ENCODE results near the gene SLC12A1. TPM values are rescaled to one million over a fixed set of nuclear protein-coding genes. Genes with fewer than 3 reads are reported as not detected.
A peak's percentile ranks its signal among the peaks of the same experiment; 100 is the strongest.

SLC12A1 gene
- total RNA-seq, 6 experiments from 2014 or later = 1.2 to 2.1 TPM; not detected in 4

DNA sequence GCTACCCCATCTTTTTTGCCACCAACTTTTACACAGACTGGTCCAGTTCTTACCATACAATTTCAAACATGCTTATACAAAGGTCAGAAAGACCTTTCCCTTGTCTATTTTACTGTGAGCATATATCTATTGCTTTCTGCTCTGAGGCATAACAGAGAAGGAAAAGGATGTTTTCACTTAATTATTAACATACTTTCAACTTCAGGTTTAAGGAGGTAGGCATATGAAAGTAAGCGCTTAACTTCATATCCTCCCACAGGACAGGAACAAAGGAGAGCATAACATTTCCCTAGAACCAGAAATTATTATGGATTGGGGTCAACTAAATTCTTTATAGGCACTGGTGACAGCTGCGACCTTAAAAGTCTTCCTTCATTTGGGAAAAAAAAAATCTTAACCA is 29.1 kb upstream of the SLC12A1 start:
- Histone ChIP-seq H3K4me3 (no peak overlapping the region), H3K27me3 (peaks cover 0 to 5% of the 10 kb centered on the region in 2 donors), H3K36me3 (no peaks in the 10 kb centered on the region), H3K27ac (no peak overlapping the region), H3K4me1 (no peaks in the 10 kb centered on the region), H3K9me3 (no peaks in the 10 kb centered on the region)
- no peak for TF ChIP-seq POLR2A (IDR thresholded peaks at IDR 0.05)
- TF ChIP-seq, protein P1, sequence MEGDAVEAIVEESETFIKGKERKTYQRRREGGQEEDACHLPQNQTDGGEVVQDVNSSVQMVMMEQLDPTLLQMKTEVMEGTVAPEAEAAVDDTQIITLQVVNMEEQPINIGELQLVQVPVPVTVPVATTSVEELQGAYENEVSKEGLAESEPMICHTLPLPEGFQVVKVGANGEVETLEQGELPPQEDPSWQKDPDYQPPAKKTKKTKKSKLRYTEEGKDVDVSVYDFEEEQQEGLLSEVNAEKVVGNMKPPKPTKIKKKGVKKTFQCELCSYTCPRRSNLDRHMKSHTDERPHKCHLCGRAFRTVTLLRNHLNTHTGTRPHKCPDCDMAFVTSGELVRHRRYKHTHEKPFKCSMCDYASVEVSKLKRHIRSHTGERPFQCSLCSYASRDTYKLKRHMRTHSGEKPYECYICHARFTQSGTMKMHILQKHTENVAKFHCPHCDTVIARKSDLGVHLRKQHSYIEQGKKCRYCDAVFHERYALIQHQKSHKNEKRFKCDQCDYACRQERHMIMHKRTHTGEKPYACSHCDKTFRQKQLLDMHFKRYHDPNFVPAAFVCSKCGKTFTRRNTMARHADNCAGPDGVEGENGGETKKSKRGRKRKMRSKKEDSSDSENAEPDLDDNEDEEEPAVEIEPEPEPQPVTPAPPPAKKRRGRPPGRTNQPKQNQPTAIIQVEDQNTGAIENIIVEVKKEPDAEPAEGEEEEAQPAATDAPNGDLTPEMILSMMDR (IDR thresholded peaks at IDR 0.05) = no peak
- 80% methylated on average over 2 of the region's 2 CpGs for WGBS (ENCODE audit: insufficient coverage, low coverage, low lambda C conversion rate, missing lambda C conversion rate)
- DNase-seq (no peak), ATAC-seq (no peak)
- intact Hi-C loops (cut with DNase I) = no loop called here

DNA sequence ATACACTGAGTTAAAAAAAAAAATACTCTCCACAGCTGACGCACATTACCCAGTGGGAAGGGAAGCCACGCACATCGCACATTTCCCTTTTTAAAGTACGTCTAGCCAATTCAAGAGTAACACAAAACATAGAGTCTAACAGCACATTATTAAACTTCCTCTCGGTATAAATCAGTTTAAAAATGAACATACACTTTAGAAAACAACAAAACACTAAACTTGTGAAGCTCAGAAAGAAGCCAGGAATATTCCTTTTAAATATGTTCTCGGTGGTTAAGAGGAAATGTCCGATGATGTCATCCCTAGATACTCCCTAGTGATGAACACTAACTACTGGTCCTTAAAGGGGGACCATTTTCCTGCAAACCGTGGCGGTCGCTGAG is 28.7 kb upstream of the SLC12A1 start:
- intact Hi-C loops (cut with DNase I) = no loop called here
- H3K27ac ChIP-seq = no peak overlapping the region

DNA sequence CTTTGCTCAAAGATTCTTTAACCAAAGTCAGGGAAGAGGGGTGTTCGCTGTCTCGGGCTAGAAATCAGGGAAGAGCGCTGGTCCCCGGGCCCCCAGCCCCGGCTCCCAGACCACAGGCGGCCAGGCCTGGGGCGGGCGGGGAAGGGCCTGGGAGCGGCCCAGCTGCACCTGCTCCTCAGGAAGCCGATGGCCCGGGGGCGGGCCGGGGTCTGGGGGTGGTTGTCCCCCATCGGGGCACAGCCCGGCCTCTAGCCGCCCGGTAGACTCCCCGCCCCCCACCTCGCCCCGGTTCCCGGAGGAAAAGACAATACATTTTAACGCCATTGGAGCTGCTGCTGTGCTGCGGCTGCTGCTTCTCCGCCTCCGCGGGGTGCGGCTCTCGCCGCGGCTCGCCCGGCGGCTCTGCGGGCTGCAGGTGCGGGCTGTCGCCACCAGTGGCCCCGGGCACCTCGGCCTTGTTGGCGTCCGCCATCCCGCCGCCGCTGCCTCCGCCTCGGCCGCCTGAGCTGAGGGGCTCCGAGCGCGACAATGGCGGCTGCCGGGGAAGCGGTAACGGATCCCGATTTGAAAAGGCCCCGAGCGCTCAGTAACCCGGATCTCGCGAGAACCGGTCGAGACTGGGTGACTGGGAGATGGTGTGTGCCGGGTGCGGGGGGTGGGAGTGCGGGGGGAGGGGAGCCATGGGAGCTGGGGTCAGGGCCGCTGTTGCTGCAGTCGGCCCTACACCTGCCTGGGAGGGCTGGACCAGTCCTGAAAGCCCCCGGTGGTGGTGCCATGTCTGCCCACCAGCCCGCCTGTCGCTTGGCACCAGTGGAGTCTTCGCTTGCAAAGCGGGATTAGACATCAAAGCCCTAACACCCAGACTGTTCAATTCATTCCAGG is 28.1 kb upstream of the SLC12A1 start, which contains the start of gene MYEF2:
Gene MYEF2 (minus strand): TSS at position 530 of the 882 bp plus-strand sequence. CDS start 58 bp downstream, at position 472.
- ATAC-seq (peak in 3 of 4 donors; percentile 27 to 39 (median 30)), DNase-seq (peak in 2 of 3 donors; percentile 18 to 59)
- no peaks in the 10 kb centered on the region for H3K9me3 ChIP-seq
- no peaks in the 10 kb centered on the region for H3K36me3 ChIP-seq
- peaks cover 0 to 5% of the 10 kb centered on the region in 2 donors for H3K27me3 ChIP-seq
- H3K4me3 ChIP-seq = peak within 1 kb of the TSS; percentile 15 to 42 (median 25)
- intact Hi-C loops (cut with DNase I) = no loop called here
- TF ChIP-seq, protein P1 (IDR thresholded peaks at IDR 0.05) = no peak
- no peak for TF ChIP-seq POLR2A (IDR thresholded peaks at IDR 0.05)
- WGBS (ENCODE audit: insufficient coverage, low coverage, low lambda C conversion rate, missing lambda C conversion rate) = 7% methylated on average over 9 of the region's 71 CpGs
- no peaks in the 10 kb centered on the region for H3K4me1 ChIP-seq
- no peak within 1 kb of the TSS for H3K27ac ChIP-seq

More for the DNA sequence above, 28.7 kb upstream of the SLC12A1 start:
- Histone ChIP-seq H3K36me3 (no peaks in the 10 kb centered on the region), H3K4me1 (no peaks in the 10 kb centered on the region), H3K27me3 (peaks cover 0 to 5% of the 10 kb centered on the region in 2 donors), H3K4me3 (peak overlapping the region; percentile 15 to 42 (median 25)), H3K9me3 (no peaks in the 10 kb centered on the region)
- 7% methylated on average over 10 of the region's 10 CpGs for WGBS (ENCODE audit: insufficient coverage, low coverage, low lambda C conversion rate, missing lambda C conversion rate)
- TF ChIP-seq, protein P1 (IDR thresholded peaks at IDR 0.05) = no peak
- TF ChIP-seq POLR2A (IDR thresholded peaks at IDR 0.05) = no peak
- DNase-seq (no peak), ATAC-seq (no peak)

DNA sequence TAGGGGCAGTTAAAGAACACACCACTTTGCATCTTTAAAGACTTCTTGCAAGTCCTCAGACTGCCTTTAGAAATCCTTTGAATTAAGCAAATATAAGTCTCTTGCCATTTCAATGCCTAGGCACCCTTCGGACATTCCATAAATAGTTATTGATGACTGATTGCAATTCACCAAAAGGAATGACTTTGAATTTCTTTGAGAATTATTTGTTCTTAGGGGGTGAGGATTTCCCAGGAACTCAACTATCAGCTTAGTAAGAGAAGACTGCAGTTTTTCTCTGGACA is 27.5 kb upstream of the SLC12A1 start:
- no peak for DNase-seq
- Histone ChIP-seq H3K27ac (no peak overlapping the region), H3K27me3 (peaks cover 0 to 5% of the 10 kb centered on the region in 2 donors), H3K4me3 (no peak overlapping the region), H3K9me3 (no peaks in the 10 kb centered on the region), H3K4me1 (no peaks in the 10 kb centered on the region), H3K36me3 (no peaks in the 10 kb centered on the region)
- intact Hi-C loops (cut with DNase I) = no loop called here
- TF ChIP-seq POLR2A (IDR thresholded peaks at IDR 0.05) = no peak
- TF ChIP-seq, protein P1 (IDR thresholded peaks at IDR 0.05) = no peak
- WGBS (ENCODE audit: insufficient coverage, low coverage, low lambda C conversion rate, missing lambda C conversion rate) = 62% methylated on average over 1 of the region's 1 CpG
- no peak for ATAC-seq

Data from right lobe of liver (tissue), 6 donors.